ENCODE data around the gene TLCD4. TPM values are rescaled to one million over a fixed set of nuclear protein-coding genes. Genes with fewer than 3 reads are reported as not detected.
"Not testable (repeated sequence)": the region's sequence is repeated elsewhere in the genome, so short reads cannot be mapped to it uniquely, and the experiment has no call there.

The TLCD4 gene
- total and polyA plus RNA-seq, 5 experiments from 2014 or later = 0.08 to 0.11 TPM; not detected in 3

DNA sequence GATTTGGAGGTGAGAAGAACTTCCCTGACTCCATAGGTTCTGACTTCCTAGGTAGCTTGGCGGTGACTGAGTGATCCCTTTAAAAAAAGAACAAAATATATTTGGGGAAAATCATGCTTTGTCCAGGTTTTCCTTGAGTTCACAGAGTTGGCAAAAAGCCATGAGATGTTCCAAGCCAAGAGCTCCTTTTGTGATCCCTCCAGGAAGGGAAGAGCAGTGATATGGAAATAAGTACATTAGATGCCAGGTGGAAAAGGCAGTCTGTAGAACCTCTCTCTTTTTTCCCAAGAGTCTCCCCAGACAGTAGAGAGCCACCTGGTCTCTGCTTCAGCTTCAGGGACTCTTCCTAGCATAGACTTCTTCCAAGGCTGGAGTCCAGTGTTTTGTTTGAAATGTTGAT is 10.2 kb downstream of the TLCD4 start:
- Mint-ChIP-seq H3K4me3 (no peak overlapping the region), H3K36me3 (peaks cover 0 to 2% (median 0%) of the 10 kb centered on the region in 3 donors), H3K9me3 (no peaks in the 10 kb centered on the region), H3K27me3 (peaks cover 8 to 16% (median 13%) of the 10 kb centered on the region in 5 donors), H3K4me1 (no peaks in the 10 kb centered on the region), H3K27ac (no peak overlapping the region)
- POLR2A ChIA-PET = no interaction called here
- DNase-seq (no peak), ATAC-seq (no peak)

DNA sequence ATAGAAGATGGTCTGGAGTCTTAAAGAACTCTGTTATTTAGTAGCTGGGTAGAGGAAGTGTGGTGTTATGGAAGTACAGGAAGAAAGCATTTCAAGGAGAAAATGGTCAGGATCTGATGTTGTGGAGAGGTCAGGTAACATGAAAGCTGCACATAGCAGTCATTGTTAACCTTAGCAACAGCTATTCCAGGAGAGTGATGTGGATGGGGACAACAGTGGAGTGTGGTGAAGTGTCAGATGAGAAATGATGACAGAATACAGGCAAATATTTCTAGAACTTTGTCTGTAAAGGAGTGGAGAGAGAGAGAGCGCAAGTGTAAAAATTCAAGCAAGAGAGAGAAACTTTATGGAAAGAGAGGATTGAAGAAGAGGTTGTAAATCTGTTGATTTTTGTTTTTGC is 15.6 kb downstream of the TLCD4 start:
- H3K27me3 Mint-ChIP-seq = peaks cover 5 to 14% (median 10%) of the 10 kb centered on the region in 5 donors
- H3K36me3 Mint-ChIP-seq = no peaks in the 10 kb centered on the region
- no peak overlapping the region for H3K4me3 Mint-ChIP-seq
- ATAC-seq (no peak), DNase-seq (no peak)
- H3K27ac Mint-ChIP-seq = no peak overlapping the region
- POLR2A ChIA-PET = no interaction called here
- no peaks in the 10 kb centered on the region for H3K4me1 Mint-ChIP-seq
- H3K9me3 Mint-ChIP-seq = no peaks in the 10 kb centered on the region

DNA sequence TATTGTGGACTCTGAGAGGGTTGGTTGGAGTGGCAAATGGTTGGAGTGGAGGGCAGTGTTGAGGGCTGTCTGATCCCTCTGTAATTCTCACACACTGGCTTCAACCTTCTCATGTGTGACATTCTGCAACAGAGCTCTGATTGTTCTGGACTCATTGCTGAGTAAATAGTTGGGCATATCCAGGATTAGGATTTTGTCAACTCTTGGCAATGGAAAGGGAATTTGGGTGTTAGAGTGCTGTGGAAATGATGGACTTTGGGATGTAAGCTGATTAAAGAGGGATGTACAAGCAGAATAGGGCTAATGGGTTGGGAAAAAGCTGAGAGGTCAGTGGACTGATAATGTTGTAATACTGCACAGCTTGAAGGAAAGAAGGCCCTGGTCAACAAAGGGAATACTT is 16.5 kb downstream of the TLCD4 start:
- ATAC-seq (no peak), DNase-seq (no peak)
- Mint-ChIP-seq H3K27me3 (peaks cover 5 to 18% (median 10%) of the 10 kb centered on the region in 5 donors), H3K36me3 (no peaks in the 10 kb centered on the region), H3K4me3 (no peak overlapping the region), H3K4me1 (no peaks in the 10 kb centered on the region), H3K27ac (no peak overlapping the region), H3K9me3 (no peaks in the 10 kb centered on the region)
- POLR2A ChIA-PET = no interaction called here

DNA sequence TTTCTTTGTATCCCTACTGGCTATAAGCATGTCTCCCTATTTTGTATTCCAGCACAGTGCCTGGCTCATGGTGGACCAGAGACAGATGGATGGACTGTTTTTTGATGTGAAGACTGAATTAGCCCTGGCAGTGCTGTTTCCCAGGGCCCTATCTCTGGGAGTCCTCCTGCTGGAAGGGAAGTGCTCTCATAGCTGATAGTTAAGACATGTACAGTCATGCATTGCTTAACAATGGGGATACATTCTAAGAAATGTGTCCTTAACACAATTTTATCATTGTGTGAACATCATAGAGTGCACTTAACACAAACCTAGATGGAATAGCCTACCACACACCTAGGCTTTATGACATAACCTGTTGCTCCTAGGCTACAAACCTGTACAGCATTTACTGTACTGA is 21.1 kb downstream of the TLCD4 start:
- H3K4me1 Mint-ChIP-seq = no peaks in the 10 kb centered on the region
- H3K9me3 Mint-ChIP-seq = no peaks in the 10 kb centered on the region
- POLR2A ChIA-PET = no interaction called here
- H3K27me3 Mint-ChIP-seq = peaks cover 2 to 18% (median 5%) of the 10 kb centered on the region in 5 donors
- H3K36me3 Mint-ChIP-seq = no peaks in the 10 kb centered on the region
- no peak overlapping the region for H3K4me3 Mint-ChIP-seq
- no peak for ATAC-seq
- DNase-seq = no peak
- H3K27ac Mint-ChIP-seq = no peak overlapping the region

DNA sequence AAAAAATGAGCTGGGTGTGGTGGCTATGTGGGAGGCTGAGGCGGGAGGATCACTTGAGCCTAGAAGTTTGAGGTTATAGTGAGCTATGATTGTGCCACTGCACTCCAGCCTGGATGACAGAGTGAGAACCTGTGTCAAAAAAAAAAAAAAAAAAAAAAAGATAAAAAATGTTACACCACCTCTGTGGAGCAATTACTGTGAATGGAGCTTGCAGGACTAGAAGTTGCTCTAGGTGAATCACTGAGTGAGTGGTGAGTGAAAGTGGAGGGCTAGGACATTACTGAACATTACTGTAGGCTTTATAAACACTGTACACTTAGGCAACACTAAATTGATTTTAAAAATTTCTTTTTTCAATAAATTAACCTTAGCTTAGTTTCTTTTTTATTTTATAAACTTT is 21.9 kb downstream of the TLCD4 start:
- no peak overlapping the region for H3K27ac Mint-ChIP-seq
- POLR2A ChIA-PET = no interaction called here
- ATAC-seq = no peak

DNA sequence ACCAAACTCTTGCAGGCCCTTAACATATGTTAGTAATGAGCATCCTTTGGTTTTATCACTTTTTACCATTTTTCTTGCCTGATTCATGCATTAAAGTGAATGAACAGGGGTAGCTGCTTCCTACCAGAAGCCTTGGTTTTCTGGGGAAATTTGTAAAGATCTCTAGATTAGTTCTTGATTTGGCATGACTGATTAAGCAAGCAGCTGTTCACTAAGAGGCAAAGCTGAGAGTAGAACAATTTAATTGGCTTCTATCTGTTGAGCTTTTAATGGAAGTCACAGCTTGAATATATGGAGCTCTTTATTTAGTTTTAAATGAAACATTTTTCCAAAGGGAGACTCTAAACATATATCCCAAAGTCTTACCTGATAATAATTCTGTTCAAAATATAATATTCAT is 23.6 kb downstream of the TLCD4 start:
- H3K9me3 Mint-ChIP-seq = no peaks in the 10 kb centered on the region
- no peak overlapping the region for H3K27ac Mint-ChIP-seq
- ATAC-seq = no peak
- H3K27me3 Mint-ChIP-seq = peaks cover 2 to 18% (median 6%) of the 10 kb centered on the region in 5 donors
- H3K4me3 Mint-ChIP-seq = no peak overlapping the region
- DNase-seq = no peak
- POLR2A ChIA-PET = no interaction called here
- H3K36me3 Mint-ChIP-seq = no peaks in the 10 kb centered on the region
- peaks cover 0 to 4% (median 0%) of the 10 kb centered on the region in 4 donors for H3K4me1 Mint-ChIP-seq

More for the DNA sequence above, 21.9 kb downstream of the TLCD4 start:
- no peaks in the 10 kb centered on the region for H3K4me1 Mint-ChIP-seq
- no peak for DNase-seq
- H3K4me3 Mint-ChIP-seq = no peak overlapping the region
- H3K36me3 Mint-ChIP-seq = no peaks in the 10 kb centered on the region
- no peaks in the 10 kb centered on the region for H3K9me3 Mint-ChIP-seq
- H3K27me3 Mint-ChIP-seq = peaks cover 2 to 18% (median 5%) of the 10 kb centered on the region in 5 donors

DNA sequence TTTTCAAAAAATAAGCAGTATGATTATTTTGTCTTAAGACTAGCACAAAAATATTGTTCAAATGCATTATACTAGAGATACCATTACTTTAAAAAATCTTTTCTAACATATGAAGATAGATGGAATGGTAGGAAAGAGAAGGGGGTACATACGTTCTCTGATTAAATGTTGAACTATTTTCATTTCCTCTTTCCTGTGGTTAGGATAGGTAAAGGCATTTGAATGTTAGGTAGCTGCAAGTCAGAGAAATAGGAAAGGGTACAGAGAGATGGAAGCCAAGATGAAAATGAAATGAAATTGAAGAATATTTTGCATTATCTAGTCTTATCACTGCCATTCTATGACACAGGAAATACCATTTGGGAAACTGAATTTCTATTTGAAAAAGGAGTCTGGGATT is 28.3 kb downstream of the TLCD4 start:
- Mint-ChIP-seq H3K9me3 (no peaks in the 10 kb centered on the region), H3K4me3 (no peak overlapping the region), H3K36me3 (no peaks in the 10 kb centered on the region), H3K4me1 (peaks cover 0 to 4% (median 0%) of the 10 kb centered on the region in 4 donors), H3K27me3 (peaks cover 0 to 4% (median 0%) of the 10 kb centered on the region in 5 donors), H3K27ac (no peak overlapping the region)
- DNase-seq = no peak
- POLR2A ChIA-PET = no interaction called here
- no peak for ATAC-seq

DNA sequence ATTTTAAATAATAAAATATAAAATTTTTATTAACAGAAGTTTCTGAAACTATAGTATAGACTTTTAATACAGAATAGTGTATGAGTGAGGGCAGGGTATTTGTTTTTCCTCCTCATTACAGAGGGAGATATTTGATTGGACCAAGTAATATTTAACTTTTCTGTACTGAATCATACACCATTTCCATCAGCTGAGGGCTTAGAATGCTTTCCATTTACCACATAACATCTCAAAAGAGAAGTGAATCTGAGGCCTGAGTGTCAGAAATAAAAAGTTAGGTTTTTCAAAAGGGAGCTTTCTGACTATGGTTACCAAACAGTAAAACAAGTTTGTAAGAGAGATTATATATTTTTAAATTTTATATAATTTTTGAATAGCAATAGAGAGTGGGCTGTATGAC is 29.5 kb downstream of the TLCD4 start:
- Mint-ChIP-seq H3K9me3 (no peaks in the 10 kb centered on the region), H3K27me3 (peaks cover 0 to 6% (median 0%) of the 10 kb centered on the region in 5 donors), H3K4me1 (peaks cover 0 to 4% (median 0%) of the 10 kb centered on the region in 4 donors), H3K27ac (no peak overlapping the region), H3K4me3 (no peak overlapping the region), H3K36me3 (no peaks in the 10 kb centered on the region)
- DNase-seq (no peak), ATAC-seq (no peak)
- POLR2A ChIA-PET = no interaction called here

DNA sequence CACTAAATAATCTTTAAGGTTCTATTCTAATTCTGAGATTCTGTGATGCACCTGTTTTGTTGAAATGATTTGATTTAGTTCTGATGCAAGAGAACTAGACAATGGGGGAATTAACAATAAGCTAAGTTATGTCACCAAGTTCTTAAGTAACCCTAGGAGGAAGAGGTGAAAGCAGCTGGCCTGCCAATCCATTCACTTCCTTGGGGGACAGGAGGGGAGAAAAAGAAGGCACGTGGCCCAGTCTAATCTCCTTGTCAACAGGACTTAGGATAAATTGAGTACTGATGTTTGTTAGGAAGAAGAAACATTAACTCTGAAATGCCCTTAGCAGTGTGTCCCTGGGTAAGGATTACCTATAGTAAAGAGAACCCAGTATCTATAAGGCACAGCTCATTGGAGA is 36.9 kb downstream of the TLCD4 start:
- H3K9me3 Mint-ChIP-seq = no peaks in the 10 kb centered on the region
- no peak overlapping the region for H3K27ac Mint-ChIP-seq
- POLR2A ChIA-PET = no interaction called here
- H3K27me3 Mint-ChIP-seq = peaks cover 0 to 5% (median 2%) of the 10 kb centered on the region in 5 donors
- ATAC-seq = no peak
- no peak overlapping the region for H3K4me3 Mint-ChIP-seq
- DNase-seq = no peak
- H3K36me3 Mint-ChIP-seq = no peaks in the 10 kb centered on the region
- H3K4me1 Mint-ChIP-seq = no peaks in the 10 kb centered on the region

DNA sequence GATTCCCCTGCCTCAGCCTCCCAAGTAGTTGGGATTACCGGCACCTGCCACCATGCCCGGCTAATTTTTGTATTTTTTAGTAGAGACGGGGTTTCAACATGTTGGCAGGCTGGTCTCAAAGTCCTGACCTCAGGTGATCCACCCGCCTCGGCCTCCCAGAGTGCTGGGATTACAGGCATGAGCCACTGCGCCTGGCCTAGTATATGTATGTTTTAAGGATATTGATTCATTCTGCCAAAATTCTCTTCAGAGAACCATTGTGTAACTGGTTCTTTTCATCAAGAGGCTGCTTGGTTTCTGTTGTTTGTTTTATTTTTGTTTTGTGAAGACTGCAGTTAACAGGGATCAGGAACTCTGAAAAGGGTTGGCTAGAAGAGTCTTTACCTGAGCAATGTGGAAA is 48.4 kb downstream of the TLCD4 start:
- Mint-ChIP-seq H3K27me3 (peaks cover 11 to 46% (median 20%) of the 10 kb centered on the region in 5 donors), H3K9me3 (peaks cover 0 to 30% (median 10%) of the 10 kb centered on the region in 9 donors), H3K36me3 (peaks cover 0 to 15% (median 0%) of the 10 kb centered on the region in 3 donors)
- H3K27ac Mint-ChIP-seq, DNase-seq, H3K4me1 Mint-ChIP-seq, POLR2A ChIA-PET, H3K4me3 Mint-ChIP-seq, ATAC-seq: not testable (repeated sequence)

Other genes with a start within 250 kb of the TLCD4 start
- 10 to 100 TPM; 18.0 to 18.3 TPM for gene CNN3, start 190.2 kb upstream of the TLCD4 start, total RNA-seq
- gene CNN3, start 190.2 kb upstream of the TLCD4 start, polyA plus RNA-seq = 10 to 100 TPM; 13.7 to 19.3 (median 14.1) TPM
- under 1 TPM; 0.74 to 0.83 TPM for gene ALG14, start 44.4 kb upstream of the TLCD4 start, total RNA-seq
- gene ALG14, start 44.4 kb upstream of the TLCD4 start, polyA plus RNA-seq = 1 to 10 TPM; 2.3 to 4.2 (median 4.0) TPM
- 10 to 100 TPM; 26.3 to 29.7 TPM for gene RWDD3, start 116.9 kb downstream of the TLCD4 start, total RNA-seq
- 10 to 100 TPM; 33.8 to 54.0 (median 48.2) TPM for gene RWDD3, start 116.9 kb downstream of the TLCD4 start, polyA plus RNA-seq